GM21423 (cell line): ENCODE results near the gene NSMCE3.
"Not testable (repeated sequence)": the region's sequence is repeated elsewhere in the genome, so short reads cannot be mapped to it uniquely, and the experiment has no call there.

ENCODE experiments used
- ATAC-seq: cut with Tn5 transposase; IDR thresholded peaks from one replicate; pipeline ENCODE4 v1.9.1; 2021; ENCODE audit warnings: mild to moderate bottlenecking, moderate library complexity; ENCODE audit not compliant: unreplicated experiment

The NSMCE3 gene

DNA sequence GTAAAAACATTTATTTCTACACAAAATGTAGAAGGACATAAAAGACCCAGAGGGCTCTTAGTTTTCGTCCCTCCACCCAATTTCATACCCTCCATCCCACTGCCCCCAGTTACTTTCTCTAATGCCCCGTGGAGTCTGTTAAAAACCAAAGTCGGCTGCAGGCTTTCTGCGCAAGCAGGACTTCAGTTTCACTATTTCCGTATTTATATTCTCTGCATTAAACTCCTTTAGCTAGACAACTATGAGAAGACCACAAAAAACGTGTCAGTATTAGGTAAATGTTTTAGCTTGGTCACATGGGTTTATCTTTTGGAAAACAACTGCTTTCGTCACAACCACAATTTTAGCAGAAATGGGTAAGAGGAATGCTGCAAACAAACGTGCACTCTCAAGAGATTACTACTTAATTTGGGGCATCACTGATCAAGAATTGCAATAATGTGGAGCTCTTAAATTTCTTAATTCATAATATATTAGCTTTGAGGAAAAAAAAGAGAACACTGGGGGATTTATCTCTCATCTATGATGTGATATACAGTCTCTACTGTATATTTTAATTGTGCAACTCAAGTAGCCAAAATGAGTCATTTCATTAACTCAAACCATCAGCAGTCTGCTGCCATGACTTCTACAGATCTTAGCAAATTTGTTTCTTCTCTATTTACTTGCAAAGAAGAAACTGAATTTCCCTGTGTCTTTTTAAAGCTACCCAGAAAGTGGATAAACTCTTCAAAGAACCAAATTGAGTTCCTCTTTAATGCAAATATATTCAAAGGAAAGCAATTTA lies 740 bp upstream of the NSMCE3 start:
- ATAC-seq, result peak; percentile 12

GRCh38 chr15:29268706-29269484 lies 727 bp downstream of the NSMCE3 start:
- peak; percentile 23 for ATAC-seq

DNA sequence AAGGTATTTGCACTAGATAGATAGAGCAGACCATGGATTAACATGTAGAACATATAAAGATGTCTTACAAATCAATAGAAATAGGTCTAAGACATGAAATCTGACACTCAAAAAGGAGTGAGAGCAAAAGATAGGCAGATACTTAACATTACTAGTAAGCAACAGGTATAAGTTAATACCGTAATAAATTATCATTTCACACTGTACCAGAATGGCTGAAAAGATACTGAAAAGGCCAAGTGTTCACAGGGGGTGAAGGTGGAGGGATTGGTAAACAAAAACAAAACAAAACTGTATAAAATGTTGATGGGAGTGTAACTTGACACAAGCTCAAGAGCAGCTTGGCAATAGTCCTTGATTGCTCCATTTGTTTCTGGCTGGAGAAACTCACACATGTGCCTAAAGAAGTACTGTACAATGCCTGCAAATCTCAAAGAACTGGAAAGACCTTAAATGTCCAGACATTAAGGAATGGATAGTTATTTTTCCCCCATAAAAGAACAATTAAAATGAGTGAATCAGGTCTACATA lies 3.5 kb downstream of the NSMCE3 start:
- ATAC-seq, result no peak

DNA sequence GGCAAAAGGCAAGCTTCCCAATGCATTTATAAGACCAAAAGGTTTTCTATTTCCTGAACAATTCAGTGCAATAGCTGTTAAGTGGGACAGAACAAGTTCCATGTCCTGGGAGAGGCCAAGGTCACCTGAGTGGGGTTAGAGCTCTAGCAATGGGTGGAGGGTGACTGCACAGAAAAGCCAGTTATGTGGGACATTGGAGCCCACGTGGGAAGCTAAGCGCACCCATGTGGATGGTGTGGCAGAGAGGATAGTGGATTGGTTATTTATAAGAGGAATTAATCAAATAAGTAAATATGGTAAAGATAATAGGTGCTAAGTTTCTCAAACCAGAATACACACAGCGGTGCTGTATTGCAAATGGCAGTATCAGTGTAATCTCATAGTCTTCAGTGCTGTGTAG lies 6.3 kb downstream of the NSMCE3 start:
- ATAC-seq, result no peak

- ATAC-seq, result no peak
These were observed 6.9 kb downstream of the NSMCE3 start for GRCh38 chr15:29262738-29263137.

- no peak for ATAC-seq
These were observed 8.7 kb downstream of the NSMCE3 start for GRCh38 chr15:29260896-29261295.

GRCh38 chr15:29259233-29259632 lies 10.4 kb downstream of the NSMCE3 start:
- ATAC-seq, result no peak

DNA sequence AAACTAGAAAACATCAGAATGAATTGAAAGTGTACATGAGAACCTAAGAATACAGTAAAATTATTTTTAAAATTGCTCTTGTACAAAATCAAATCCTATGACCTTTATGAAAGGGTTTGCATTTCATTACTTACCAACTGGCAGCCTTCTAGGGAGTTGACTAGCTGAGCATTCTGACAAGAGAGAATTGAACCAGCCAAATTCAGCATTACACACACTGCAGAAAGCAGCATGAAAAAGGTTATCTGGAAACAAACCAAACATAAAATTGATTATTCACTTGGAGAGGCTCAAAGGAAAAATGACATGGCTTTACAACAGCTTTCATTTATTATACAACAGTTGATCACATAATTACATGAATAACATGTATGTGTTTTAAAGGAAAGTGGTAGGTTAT lies 17.4 kb downstream of the NSMCE3 start:
- ATAC-seq, result no peak

GRCh38 chr15:29244544-29244943 lies 25.1 kb downstream of the NSMCE3 start:
- ATAC-seq, result no peak

DNA sequence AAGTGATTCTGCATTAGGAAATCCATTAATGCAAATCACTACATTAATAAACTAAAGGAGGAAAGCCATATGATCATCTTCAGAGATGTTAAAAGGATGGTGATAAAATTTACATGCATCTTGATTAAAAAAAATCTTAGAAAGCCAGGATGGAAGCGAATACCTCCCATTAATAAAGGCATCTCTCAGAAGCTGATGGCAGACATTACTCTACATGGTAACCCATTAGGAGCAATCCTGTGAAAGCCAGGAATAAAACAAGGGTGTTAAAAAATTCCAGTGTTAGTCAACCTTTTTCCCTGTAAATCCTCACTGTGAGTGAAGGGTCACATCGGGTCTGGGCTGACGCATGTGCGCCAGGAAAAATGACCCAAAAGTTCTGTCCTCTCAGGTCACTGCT lies 25.5 kb downstream of the NSMCE3 start:
- ATAC-seq, result no peak

DNA sequence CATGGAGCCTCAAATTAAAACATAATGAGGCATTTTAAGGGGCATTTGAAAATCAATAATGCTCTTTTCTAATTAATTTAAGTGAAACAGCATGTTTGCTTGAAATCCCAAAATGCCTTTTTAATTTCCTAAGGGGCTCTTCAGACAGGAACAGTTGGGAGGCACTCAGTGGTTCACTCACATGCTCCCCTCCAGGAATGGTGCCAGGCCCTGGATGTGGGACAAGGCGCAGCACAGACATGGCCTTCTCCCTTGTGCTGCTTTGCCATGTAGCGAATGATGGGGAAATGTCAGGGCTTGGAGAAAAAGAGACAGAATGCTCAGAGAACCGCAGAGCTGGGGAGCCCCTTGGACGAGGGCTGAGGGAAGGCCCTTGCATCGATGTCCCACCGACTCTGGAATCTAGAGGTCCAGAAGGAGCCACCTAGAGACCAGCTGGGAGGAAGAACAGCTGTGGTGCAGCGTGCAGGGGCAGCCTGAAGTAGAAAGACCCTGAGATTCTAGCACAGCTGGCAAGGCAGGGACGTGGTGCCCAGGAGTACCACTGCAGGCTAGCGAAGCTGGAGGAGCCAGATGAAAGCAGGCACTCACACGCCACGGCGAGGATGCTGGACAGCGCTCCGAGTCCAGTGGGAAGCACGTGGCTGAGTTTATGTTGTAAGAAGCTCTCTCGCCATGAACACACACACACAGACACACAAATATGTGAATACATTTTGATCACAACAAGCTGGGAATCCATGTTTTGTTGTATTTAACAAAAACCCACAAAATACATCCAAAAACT lies 27.0 kb downstream of the NSMCE3 start:
- no peak for ATAC-seq

- no peak for ATAC-seq
These were observed 28.4 kb downstream of the NSMCE3 start for GRCh38 chr15:29241207-29241606.

DNA sequence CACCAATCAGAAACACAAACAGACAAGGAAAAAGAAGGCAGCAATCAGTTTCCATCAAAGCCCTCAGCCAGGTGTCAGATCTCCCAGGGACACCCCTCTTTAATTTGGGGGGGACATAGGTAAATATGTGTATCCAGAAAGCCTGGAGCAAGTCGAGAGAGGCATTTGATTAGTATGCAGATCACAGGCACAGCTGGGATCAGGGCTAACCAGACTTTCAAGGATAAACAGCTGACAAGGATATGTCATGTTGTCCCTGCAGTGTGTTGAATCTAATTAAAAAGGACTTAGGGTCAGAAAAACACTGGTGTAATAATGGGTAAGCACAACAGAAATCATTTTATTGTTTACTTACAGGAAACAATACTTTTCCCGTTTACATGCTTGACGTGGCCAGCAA lies 30.2 kb downstream of the NSMCE3 start:
- ATAC-seq, result no peak

DNA sequence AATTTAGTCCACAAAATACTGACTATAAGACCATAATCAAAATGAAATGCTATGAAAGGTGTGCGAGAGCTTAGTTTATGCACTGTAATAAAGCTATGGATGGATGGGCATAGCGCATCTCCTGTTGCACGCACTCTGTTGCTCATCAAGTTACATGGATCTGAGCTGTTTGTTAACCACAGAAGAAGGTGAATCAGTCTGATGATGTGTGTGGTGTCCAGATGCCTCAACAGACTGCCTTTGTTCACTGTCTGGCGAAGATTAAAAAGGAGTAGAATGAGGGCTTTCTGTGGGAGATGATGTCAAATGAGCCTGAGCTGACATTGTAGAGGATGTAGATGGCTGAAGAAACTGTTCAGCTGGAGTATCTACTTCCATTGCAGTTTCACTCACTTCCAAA lies 36.1 kb downstream of the NSMCE3 start:
- ATAC-seq, result no peak

DNA sequence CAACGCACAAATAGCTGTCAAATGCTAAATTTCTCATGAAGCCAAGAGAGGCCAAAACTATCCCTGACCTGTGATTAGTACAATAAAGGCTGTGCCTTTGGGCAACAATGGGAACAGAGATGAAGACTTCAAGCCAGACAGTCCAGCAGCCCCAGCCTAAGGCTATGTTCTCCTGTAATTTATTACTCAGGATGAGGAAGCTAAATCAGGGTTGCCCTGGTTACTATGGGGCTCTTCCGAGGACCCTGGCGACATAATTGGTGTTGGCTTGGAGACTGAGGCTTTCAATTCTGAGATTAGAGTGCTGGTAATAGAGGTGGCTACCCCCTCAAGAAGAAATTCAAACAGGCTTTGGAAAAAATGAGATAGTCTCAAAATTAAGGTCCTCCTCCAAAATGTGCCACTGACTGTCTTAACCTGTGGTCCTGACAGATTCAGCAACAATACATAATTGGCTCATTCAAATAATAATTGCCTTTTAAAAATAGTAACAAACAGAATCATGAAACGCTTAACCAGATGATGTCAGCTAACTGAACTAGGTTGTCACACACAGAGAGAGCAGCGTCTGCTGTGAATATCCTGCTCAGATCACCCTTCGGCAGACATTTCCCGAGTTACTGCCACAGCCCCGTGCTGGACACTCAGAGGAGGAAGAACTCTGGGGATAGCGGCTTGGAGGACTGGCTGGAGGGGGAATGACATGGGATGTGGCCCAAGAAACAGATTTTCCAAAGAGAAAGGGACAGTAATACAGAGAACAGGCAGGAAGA lies 43.0 kb downstream of the NSMCE3 start:
- ATAC-seq, result no peak

GRCh38 chr15:29225534-29226234 lies 43.9 kb downstream of the NSMCE3 start:
- no peak for ATAC-seq

GRCh38 chr15:29224987-29225363 lies 44.6 kb downstream of the NSMCE3 start:
- not testable (repeated sequence) for ATAC-seq

DNA sequence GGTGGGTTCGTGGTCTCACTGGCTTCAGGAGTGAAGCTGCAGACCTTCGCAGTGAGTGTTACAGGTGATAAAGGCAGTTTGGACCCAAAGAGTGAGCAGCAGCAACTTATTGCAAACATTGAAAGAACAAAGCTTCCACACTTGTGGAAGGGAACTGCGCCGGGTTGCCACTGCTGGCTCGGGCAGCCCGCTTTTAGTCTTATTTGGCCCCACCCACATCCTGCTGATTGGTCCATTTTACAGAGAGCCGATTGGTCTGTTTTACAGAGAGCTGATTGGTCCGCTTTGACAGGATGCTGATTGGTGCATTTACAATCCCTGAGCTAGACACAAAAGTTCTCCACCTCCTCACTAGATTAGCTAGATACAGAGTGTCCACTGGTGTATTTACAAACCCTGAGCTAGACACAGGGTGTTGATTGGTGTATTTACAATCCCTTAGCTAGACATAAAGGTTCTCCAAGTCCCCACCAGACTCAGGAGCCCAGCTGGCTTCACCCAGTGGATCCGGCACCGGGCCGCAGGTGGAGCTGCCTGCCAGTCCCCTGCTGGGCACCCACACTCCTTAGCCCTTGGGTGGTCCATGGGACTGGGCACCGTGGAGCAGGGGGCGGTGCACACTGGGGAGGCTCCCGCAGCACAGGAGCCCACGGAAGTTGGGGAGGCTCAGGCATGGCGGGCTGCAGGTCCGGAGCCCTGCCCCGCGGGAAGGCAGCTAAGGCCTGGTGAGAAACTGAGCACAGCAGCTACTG lies 45.2 kb downstream of the NSMCE3 start:
- not testable (repeated sequence) for ATAC-seq

DNA sequence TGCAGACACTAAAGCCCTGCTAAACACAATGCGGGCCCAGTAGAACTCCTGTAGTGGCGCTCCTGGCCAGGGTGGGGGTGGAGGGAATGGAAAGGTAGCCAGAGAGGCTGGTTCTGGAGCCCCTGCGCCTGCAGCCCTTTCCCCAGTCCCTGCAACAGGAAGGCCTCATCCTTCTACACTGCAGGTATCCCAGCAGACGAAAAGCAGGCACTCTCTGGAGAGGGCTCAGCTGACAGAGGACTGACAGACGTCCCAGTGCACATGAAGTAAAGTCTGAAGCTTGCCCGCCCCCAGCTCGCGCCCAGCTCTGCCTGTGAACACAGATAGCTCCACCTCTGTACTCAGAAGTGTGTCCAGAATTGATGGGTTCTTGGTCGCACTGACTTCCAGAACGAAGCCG lies 46.0 kb downstream of the NSMCE3 start:
- ATAC-seq, result no peak
